Measurements from ENCODE around the gene PTPRCAP. TPM values are rescaled to one million over a fixed set of nuclear protein-coding genes. Genes with fewer than 3 reads are reported as not detected.

Gene PTPRCAP
- total RNA-seq, 1 experiment from 2014 or later = 0.56 TPM

GRCh38 chr11:67433536-67434394 is 3.7 kb downstream of the PTPRCAP start:
- Histone ChIP-seq H3K27me3 (replicated peaks; ENCODE audit: insufficient read depth, low read depth, low read length, poor library complexity) (no peaks in the 10 kb centered on the region), H3K4me1 (ENCODE audit: insufficient read depth, low read length, poor library complexity, severe bottlenecking) (peaks cover 8% of the 10 kb centered on the region), H3K36me3 (ENCODE audit: insufficient read depth, low read length, poor library complexity, severe bottlenecking) (peaks cover 33% of the 10 kb centered on the region), H3K9me3 (ENCODE audit: low read depth, low read length, poor library complexity, severe bottlenecking) (no peaks in the 10 kb centered on the region), H3K27ac (ENCODE audit: low read depth, low read length, poor library complexity, severe bottlenecking) (no peak overlapping the region), H3K4me3 (ENCODE audit: low read depth, low read length, poor library complexity, severe bottlenecking) (no peak overlapping the region)
- no TSS peak for BruUV-seq (replicated peaks)
- DNase-seq (ENCODE audit: low spot score) = no peak
- POLR2A ChIA-PET (ENCODE audit: low non-redundant PET) = no interaction called here
- no peak for TF ChIP-seq EZH2 (IDR thresholded peaks at IDR 0.05; ENCODE audit: borderline replicate concordance, low read depth, low read length, poor library complexity, severe bottlenecking)
- TF ChIP-seq, protein P1, sequence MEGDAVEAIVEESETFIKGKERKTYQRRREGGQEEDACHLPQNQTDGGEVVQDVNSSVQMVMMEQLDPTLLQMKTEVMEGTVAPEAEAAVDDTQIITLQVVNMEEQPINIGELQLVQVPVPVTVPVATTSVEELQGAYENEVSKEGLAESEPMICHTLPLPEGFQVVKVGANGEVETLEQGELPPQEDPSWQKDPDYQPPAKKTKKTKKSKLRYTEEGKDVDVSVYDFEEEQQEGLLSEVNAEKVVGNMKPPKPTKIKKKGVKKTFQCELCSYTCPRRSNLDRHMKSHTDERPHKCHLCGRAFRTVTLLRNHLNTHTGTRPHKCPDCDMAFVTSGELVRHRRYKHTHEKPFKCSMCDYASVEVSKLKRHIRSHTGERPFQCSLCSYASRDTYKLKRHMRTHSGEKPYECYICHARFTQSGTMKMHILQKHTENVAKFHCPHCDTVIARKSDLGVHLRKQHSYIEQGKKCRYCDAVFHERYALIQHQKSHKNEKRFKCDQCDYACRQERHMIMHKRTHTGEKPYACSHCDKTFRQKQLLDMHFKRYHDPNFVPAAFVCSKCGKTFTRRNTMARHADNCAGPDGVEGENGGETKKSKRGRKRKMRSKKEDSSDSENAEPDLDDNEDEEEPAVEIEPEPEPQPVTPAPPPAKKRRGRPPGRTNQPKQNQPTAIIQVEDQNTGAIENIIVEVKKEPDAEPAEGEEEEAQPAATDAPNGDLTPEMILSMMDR (conservative IDR thresholded peaks at IDR 0.05; ENCODE audit: low read depth, low read length) = no peak
- intact Hi-C loops (cut with micrococcal nuclease; ENCODE audit: unreplicated experiment) = no loop called here
- CTCF ChIA-PET = no interaction called here

- Histone ChIP-seq H3K27ac (ENCODE audit: low read depth, low read length, poor library complexity, severe bottlenecking) (no peak overlapping the region), H3K27me3 (replicated peaks; ENCODE audit: insufficient read depth, low read depth, low read length, poor library complexity) (no peaks in the 10 kb centered on the region), H3K9me3 (ENCODE audit: low read depth, low read length, poor library complexity, severe bottlenecking) (no peaks in the 10 kb centered on the region), H3K4me1 (ENCODE audit: insufficient read depth, low read length, poor library complexity, severe bottlenecking) (peaks cover 8% of the 10 kb centered on the region), H3K4me3 (ENCODE audit: low read depth, low read length, poor library complexity, severe bottlenecking) (no peak overlapping the region), H3K36me3 (ENCODE audit: insufficient read depth, low read length, poor library complexity, severe bottlenecking) (peaks cover 26% of the 10 kb centered on the region)
- ChIA-PET CTCF (no interaction called here), POLR2A (ENCODE audit: low non-redundant PET) (no interaction called here)
- TF ChIP-seq EZH2 (IDR thresholded peaks at IDR 0.05; ENCODE audit: borderline replicate concordance, low read depth, low read length, poor library complexity, severe bottlenecking) = no peak
- TF ChIP-seq, protein P1 (conservative IDR thresholded peaks at IDR 0.05; ENCODE audit: low read depth, low read length) = no peak
- BruUV-seq (replicated peaks) = no TSS peak
- no peak for DNase-seq (ENCODE audit: low spot score)
- intact Hi-C loops (cut with micrococcal nuclease; ENCODE audit: unreplicated experiment) = no loop called here
Observed at GRCh38 chr11:67432655-67433349, 4.7 kb downstream of the PTPRCAP start.

DNA sequence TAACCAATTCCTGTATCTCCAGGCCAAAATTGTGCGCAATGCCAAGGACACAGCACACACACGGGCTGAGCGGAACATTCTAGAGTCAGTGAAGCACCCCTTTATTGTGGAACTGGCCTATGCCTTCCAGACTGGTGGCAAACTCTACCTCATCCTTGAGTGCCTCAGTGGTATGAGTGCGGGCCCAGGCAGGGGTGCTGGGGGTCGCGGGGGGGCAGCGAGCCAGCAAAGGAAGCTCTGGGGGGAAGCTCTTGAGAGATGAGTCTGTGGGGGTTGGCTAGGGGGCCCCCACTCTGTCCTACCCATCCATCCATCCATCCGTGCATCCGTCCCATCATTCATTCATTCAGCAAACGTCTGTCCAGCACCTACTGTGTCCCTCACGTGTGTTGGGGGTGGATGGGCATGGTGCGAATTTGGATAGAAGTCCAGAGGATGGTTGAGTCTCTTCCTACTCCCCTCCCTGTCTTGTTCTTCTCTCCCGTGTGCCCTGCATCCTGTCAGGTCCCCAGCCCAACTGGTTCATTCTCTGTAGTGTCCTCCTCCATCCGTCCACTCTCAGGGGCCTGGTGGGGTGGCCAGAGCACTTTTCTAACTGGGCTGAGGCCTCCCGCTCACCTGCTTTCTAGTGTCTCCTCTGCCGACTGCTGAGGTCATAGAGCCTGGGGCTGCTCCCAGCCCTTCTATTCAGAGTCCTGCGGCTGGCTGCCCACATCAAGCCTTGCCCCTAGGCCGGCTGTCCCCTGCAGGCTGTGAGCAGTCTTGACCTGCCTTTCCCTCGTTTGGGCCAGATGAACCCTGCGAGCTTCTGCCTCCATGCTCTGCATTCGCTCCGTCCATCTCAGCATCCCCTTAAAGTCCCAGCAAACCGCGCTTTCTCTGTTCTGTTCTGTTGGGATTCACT is 5.9 kb downstream of the PTPRCAP start:
- DNase-seq (ENCODE audit: low spot score) = no peak
- H3K4me1 ChIP-seq (ENCODE audit: insufficient read depth, low read length, poor library complexity, severe bottlenecking) = peaks cover 11% of the 10 kb centered on the region
- H3K27ac ChIP-seq (ENCODE audit: low read depth, low read length, poor library complexity, severe bottlenecking) = no peak overlapping the region
- H3K36me3 ChIP-seq (ENCODE audit: insufficient read depth, low read length, poor library complexity, severe bottlenecking) = peaks cover 21% of the 10 kb centered on the region
- ChIA-PET CTCF (no interaction called here), POLR2A (ENCODE audit: low non-redundant PET) (no interaction called here)
- intact Hi-C loops (cut with micrococcal nuclease; ENCODE audit: unreplicated experiment) = no loop called here
- no peak for TF ChIP-seq EZH2 (IDR thresholded peaks at IDR 0.05; ENCODE audit: borderline replicate concordance, low read depth, low read length, poor library complexity, severe bottlenecking)
- TF ChIP-seq, protein P1 (conservative IDR thresholded peaks at IDR 0.05; ENCODE audit: low read depth, low read length) = no peak
- no TSS peak for BruUV-seq (replicated peaks)
- no peaks in the 10 kb centered on the region for H3K9me3 ChIP-seq (ENCODE audit: low read depth, low read length, poor library complexity, severe bottlenecking)
- H3K4me3 ChIP-seq (ENCODE audit: low read depth, low read length, poor library complexity, severe bottlenecking) = no peak overlapping the region
- no peaks in the 10 kb centered on the region for H3K27me3 ChIP-seq (replicated peaks; ENCODE audit: insufficient read depth, low read depth, low read length, poor library complexity)
